ENCODE results near the gene TSC22D2. TPM values are rescaled to one million over a fixed set of nuclear protein-coding genes. Genes with fewer than 3 reads are reported as not detected.

Gene TSC22D2
- total RNA-seq, 2 donors from 2014 or later: 16.7 to 31.7 TPM

DNA sequence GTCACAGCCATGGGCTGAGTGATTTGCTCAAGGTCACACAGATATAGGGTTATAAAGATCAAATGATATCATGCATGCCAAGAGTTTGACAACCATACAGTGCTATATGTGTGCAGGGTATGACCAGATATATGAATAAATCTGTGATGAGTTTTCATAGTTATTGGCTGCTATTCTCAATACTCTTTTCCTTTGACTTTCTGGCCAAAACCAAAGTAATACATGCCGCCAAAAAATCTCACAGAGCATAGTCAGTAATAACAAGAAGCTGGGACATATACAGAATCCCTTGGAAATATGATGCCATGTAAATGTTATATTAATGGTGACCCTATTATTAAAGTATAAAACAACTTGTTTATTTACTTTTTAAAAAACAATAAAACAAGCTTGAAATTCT is 11.6 kb upstream of the TSC22D2 start:
- Histone ChIP-seq H3K9me3 (no peaks in the 10 kb centered on the region), H3K36me3 (no peaks in the 10 kb centered on the region), H3K27ac (no peak overlapping the region), H3K4me3 (no peak overlapping the region), H3K4me1 (no peaks in the 10 kb centered on the region), H3K27me3 (no peaks in the 10 kb centered on the region), H3K9ac (ENCODE audit: low read depth in 2 of 2, low read length in 2 of 2) (no peak overlapping the region)
- intact Hi-C loops (cut with DNase I): no loop called here
- TF ChIP-seq, protein P1, sequence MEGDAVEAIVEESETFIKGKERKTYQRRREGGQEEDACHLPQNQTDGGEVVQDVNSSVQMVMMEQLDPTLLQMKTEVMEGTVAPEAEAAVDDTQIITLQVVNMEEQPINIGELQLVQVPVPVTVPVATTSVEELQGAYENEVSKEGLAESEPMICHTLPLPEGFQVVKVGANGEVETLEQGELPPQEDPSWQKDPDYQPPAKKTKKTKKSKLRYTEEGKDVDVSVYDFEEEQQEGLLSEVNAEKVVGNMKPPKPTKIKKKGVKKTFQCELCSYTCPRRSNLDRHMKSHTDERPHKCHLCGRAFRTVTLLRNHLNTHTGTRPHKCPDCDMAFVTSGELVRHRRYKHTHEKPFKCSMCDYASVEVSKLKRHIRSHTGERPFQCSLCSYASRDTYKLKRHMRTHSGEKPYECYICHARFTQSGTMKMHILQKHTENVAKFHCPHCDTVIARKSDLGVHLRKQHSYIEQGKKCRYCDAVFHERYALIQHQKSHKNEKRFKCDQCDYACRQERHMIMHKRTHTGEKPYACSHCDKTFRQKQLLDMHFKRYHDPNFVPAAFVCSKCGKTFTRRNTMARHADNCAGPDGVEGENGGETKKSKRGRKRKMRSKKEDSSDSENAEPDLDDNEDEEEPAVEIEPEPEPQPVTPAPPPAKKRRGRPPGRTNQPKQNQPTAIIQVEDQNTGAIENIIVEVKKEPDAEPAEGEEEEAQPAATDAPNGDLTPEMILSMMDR (IDR thresholded peaks at IDR 0.05): no peak
- DNase-seq: no peak

DNA sequence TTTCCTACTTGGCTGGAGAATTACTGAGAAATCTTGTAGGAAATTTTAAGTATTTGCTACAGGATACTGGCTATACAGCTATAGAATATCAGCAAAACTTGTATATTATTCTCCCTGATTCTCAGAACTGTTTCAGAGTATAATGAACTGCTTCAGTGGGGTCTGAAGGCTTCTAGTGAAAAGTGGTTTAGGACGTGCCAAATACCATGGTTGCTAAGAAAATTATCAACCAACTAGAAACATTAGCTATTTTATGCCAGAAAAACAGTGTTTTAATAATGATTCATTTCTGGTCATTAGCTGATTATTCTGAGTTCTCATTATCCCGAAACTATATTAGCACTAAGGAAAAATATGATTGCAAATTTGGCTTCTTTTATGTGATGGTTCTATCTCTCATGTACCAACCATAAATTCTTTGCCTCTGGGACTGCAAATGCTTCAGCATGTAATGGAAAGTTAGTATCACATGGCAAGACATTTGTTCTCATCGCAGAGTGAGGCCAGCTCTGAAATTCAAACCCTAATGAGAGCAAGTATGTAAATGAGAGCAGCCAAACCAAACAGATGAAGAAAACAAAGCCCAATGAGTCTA is 11.0 kb upstream of the TSC22D2 start:
- Histone ChIP-seq H3K27ac (no peak overlapping the region), H3K4me3 (no peak overlapping the region), H3K9me3 (no peaks in the 10 kb centered on the region), H3K4me1 (no peaks in the 10 kb centered on the region), H3K36me3 (no peaks in the 10 kb centered on the region), H3K27me3 (no peaks in the 10 kb centered on the region), H3K9ac (ENCODE audit: low read depth in 2 of 2, low read length in 2 of 2) (no peak overlapping the region)
- no peak for DNase-seq
- TF ChIP-seq, protein P1 (IDR thresholded peaks at IDR 0.05): no peak
- intact Hi-C loops (cut with DNase I): no loop called here

DNA sequence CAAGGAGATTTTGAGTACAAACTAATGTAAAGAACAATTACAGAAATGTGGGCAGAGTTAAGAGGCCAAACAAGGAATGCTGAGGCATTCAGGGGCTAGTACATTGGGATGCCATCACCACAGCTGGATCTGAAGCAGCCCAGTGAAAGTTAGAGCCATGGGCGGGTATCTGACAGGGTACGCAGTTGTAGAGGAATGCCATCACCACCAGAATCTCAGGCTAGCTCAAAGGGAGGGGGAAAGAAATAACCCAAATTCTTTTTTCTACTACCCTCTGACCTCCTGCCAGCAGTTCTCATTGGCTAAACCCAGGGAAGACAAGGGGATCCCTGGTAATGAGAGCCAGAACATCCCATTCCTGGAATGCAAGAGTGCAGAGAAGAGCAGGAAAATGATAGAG is 9.0 kb upstream of the TSC22D2 start:
- Histone ChIP-seq H3K9me3 (no peaks in the 10 kb centered on the region), H3K9ac (ENCODE audit: low read depth in 2 of 2, low read length in 2 of 2) (no peak overlapping the region), H3K4me3 (no peak overlapping the region), H3K4me1 (no peaks in the 10 kb centered on the region), H3K27me3 (no peaks in the 10 kb centered on the region), H3K36me3 (no peaks in the 10 kb centered on the region), H3K27ac (no peak overlapping the region)
- TF ChIP-seq, protein P1 (IDR thresholded peaks at IDR 0.05): no peak
- no peak for DNase-seq
- intact Hi-C loops (cut with DNase I): no loop called here

DNA sequence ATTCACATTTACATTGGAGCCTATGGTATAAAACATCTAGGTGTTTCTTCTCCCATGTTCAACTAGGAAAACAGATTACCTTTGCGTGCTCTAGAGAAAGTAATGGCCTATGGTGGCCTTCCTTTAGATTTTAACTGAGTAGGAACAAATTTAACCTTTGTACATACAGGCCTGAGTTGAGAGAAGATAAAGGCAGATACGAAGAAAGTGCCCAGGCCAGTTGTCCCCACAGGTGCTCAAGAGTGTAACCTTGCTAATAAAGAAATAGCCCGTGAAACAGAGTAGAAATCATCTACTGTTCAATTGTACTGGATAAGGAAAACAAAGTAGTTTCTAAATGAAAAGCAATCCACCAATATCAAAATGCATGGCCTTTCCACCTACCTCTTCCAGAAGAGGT is 6.8 kb upstream of the TSC22D2 start:
- Histone ChIP-seq H3K4me1 (no peaks in the 10 kb centered on the region), H3K9me3 (no peaks in the 10 kb centered on the region), H3K27me3 (no peaks in the 10 kb centered on the region), H3K36me3 (no peaks in the 10 kb centered on the region), H3K4me3 (no peak overlapping the region), H3K9ac (ENCODE audit: low read depth in 2 of 2, low read length in 2 of 2) (no peak overlapping the region), H3K27ac (no peak overlapping the region)
- no peak for DNase-seq
- intact Hi-C loops (cut with DNase I): no loop called here
- TF ChIP-seq, protein P1 (IDR thresholded peaks at IDR 0.05): no peak

DNA sequence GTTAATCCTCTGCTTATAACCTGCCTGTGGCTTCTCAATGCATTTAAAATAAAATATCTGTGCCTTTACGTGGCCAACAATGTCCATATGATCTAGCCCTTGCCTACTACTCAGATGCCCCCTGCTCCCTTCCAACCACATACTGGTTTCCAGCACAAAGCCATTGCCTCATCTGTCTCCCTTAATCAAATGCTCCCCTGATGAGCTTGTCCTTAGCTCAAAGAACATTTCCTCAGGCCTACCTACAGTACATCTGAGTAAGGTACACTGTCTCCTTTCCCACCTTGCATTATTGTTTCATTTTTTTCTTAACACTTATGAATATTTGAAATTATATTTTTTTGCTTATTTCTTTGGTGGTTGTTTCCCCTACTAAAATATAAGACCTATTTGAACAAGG is 5.9 kb upstream of the TSC22D2 start:
- Histone ChIP-seq H3K27me3 (no peaks in the 10 kb centered on the region), H3K9ac (ENCODE audit: low read depth in 2 of 2, low read length in 2 of 2) (no peak overlapping the region), H3K36me3 (no peaks in the 10 kb centered on the region), H3K27ac (no peak overlapping the region), H3K4me3 (no peak overlapping the region), H3K9me3 (no peaks in the 10 kb centered on the region), H3K4me1 (no peaks in the 10 kb centered on the region)
- DNase-seq: no peak
- TF ChIP-seq, protein P1 (IDR thresholded peaks at IDR 0.05): no peak
- intact Hi-C loops (cut with DNase I): no loop called here
